ENCODE measurements around the gene ABCB1. TPM values are rescaled to one million over a fixed set of nuclear protein-coding genes. Genes with fewer than 3 reads are reported as not detected.

ABCB1 gene
- total and polyA plus RNA-seq, 10 of the 15 experiments (the other 5 are each of a cell fraction or from before 2014, with no cell fraction given) = 0.40 to 13.9 (median 1.9) TPM

GRCh38 chr7:87564296-87564963, 36.3 kb downstream of the ABCB1 start:
- Histone ChIP-seq H3K79me2 (ENCODE audit: control insufficient read depth, insufficient read depth, low read length) (no peaks in the 10 kb centered on the region), H3K27ac (ENCODE audit: control insufficient read depth, insufficient read depth) (no peak overlapping the region), H3K4me1 (ENCODE audit: control insufficient read depth, insufficient read depth, low read length) (no peaks in the 10 kb centered on the region), H2AFZ (ENCODE audit: control insufficient read depth, low read depth, low read length) (no peak overlapping the region; the same call in 1 of the 2 replicates), H3K4me2 (ENCODE audit: control insufficient read depth, insufficient read depth) (no peak overlapping the region), H3K4me3 (no peak overlapping the region), H4K20me1 (ENCODE audit: control insufficient read depth, insufficient read depth) (no peaks in the 10 kb centered on the region), H3K9ac (ENCODE audit: control insufficient read depth, insufficient read depth, low read length) (no peak overlapping the region), H3K9me3 (replicated peaks; ENCODE audit: control insufficient read depth, insufficient read depth, low read length) (no peaks in the 10 kb centered on the region), H3K36me3 (ENCODE audit: control insufficient read depth in 2 of 2, insufficient read depth in 2 of 2, low read length in 1 of 2) (no peaks in the 10 kb centered on the region), H3K27me3 (replicated peaks in 1 of 2; ENCODE audit: control insufficient read depth in 2 of 2, insufficient read depth in 2 of 2, low read length in 1 of 2) (no peaks in the 10 kb centered on the region)
- BruUV-seq (replicated peaks) = no TSS peak
- FAIRE-seq (peak; percentile 68), ATAC-seq (peak; percentile 98), DNase-seq (ENCODE audit: low read depth, low spot score) (no peak)
- peak; percentile 52 to 74 (median 54) for TF ChIP-seq CTCF (IDR thresholded peaks at IDR 0.05 in 2 of 3, conservative IDR thresholded peaks at IDR 0.05 in 1 of 3; ENCODE audit: control insufficient read depth in 2 of 3, extremely low read depth in 1 of 3, insufficient read depth in 1 of 3, low read depth in 3 of 3, low read length in 3 of 3)
- peak; percentile 55 for TF ChIP-seq RAD21 (IDR thresholded peaks at IDR 0.05; ENCODE audit: insufficient read depth, low read depth, low read length)
- TF ChIP-seq RUNX3 (IDR thresholded peaks at IDR 0.05; ENCODE audit: low read length) = peak; percentile 36; the same call in 1 of the 2 replicates
- TF ChIP-seq SMC3 (IDR thresholded peaks at IDR 0.05; ENCODE audit: borderline replicate concordance, low read length) = peak; percentile 50; the same call in 1 of the 2 replicates
- no peak for TF ChIP-seq IRF3 (IDR thresholded peaks at IDR 0.05)
- SMC1A ChIA-PET (ENCODE audit: uncharacterized antibody, unreplicated experiment) = interaction anchor here (0.6 to 3.0 kb wide), 13 partner anchors 9 to 173 kb away, joined by 3 to 11 read pairs (median 5); partner anchors contain the start of gene ABCB1
- 0% methylated on average over 3 of the region's 3 CpGs for WGBS (ENCODE audit: insufficient coverage, insufficient replicate concordance, low lambda C conversion rate, missing lambda C conversion rate)
- intact Hi-C loops (cut with micrococcal nuclease; ENCODE audit: unreplicated experiment) = loop anchor here (2.0 kb wide), 1 partner anchor 252 kb away; no protein-coding TSS in a partner anchor
- POLR2A ChIA-PET = interaction anchor here (0.5 kb wide), 1 partner anchor 190 kb away, joined by 3 read pairs; no protein-coding TSS in a partner anchor
- RAD21 ChIA-PET (ENCODE audit: unreplicated experiment) = interaction anchor here (0.9 to 1.5 kb wide), 2 partner anchors 34 to 59 kb away, joined by 4 to 5 read pairs; no protein-coding TSS in a partner anchor
- CTCF ChIA-PET = interaction anchor here (0.6 to 5.7 kb wide), 17 partner anchors 8 to 548 kb away, joined by 3 to 39 read pairs (median 4); partner anchors contain the start of gene ABCB1
- in situ Hi-C loops (cut with MboI) = no loop called here

Data from GM12878 (cell line).